HCT116 (cell line): ENCODE measurements around the gene ABCC2. TPM values are rescaled to one million over a fixed set of nuclear protein-coding genes. Genes with fewer than 3 reads are reported as not detected.

ENCODE experiments used
- ATAC-seq: fragments of 200-7000 bp; cut with Tn5 transposase; 2 replicates; pipeline ENCODE4 v1.9.1; 2020; ENCODE audit warnings: mild to moderate bottlenecking, moderate library complexity
- BruUV-seq: library from RNA; stranded (reverse); fragments of 400-500 nt; replicated peaks from 2 replicates; lab custom pipeline; 2021; lab: Mats Ljungman, UMichigan
- CTCF ChIA-PET: fragments of 300-600 bp; sonication (Branson Sonifier 250); formaldehyde crosslinking; loops from one replicate; lab custom pipeline; 2021; ENCODE audit warnings: antibody characterized with exemption; lab: Charles Lee
- POLR2A ChIA-PET: fragments of 300-600, 350-600 bp; sonication (Branson Sonifier 250); formaldehyde crosslinking; loops from one replicate; lab custom pipeline; 2021; ENCODE audit warnings: antibody characterized with exemption; lab: Charles Lee
- RAD21 ChIA-PET, 2 experiments: fragments of 300-600 bp; sonication (Branson Sonifier 250); formaldehyde crosslinking; loops; one replicate each; lab custom pipeline; 2023; ENCODE audit warnings: low total read pairs in 2 of 2; ENCODE audit not compliant: uncharacterized antibody in 2 of 2, unreplicated experiment in 2 of 2, low non-redundant PET in 1 of 2; lab: Charles Lee
- DNase-seq: peaks from one replicate; pipeline ENCODE4 v3.0.0-alpha.2; 2010; ENCODE audit warnings: low read depth, low spot score
- H2AFZ ChIP-seq: fragments of 200-600 bp; shearing (Covaris generic), sonication (generic); 2 replicates; pipeline ENCODE4 v1.6.1; 2017; ENCODE audit warnings: low read depth, mixed run types, mixed read lengths, antibody characterized with exemption, low read length; ENCODE audit not compliant: poor library complexity, severe bottlenecking
- H3K27ac ChIP-seq: 2 replicates; pipeline ENCODE4 v1.5.1; 2012; ENCODE audit warnings: low read depth, low read length
- H3K27me3 ChIP-seq: fragments of 200-600 bp; sonication (generic); 2 replicates; pipeline ENCODE4 v1.6.1; 2016; ENCODE audit warnings: mixed run types, low read length, mixed read lengths; ENCODE audit not compliant: insufficient read depth
- H3K36me3 ChIP-seq, 2 experiments: fragments of 200-500 bp in 1 of 2; fragments of 200-600 bp in 1 of 2; sonication (Bioruptor generic) in 1 of 2; sonication (generic) in 1 of 2; 2 replicates each; pipeline versions ENCODE4 v1.5.1 to v1.6.1; 2014 to 2016; ENCODE audit warnings: low read length in 2 of 2, inconsistent platforms in 1 of 2, mixed read lengths in 1 of 2, mixed run types in 1 of 2; ENCODE audit not compliant: insufficient read depth in 2 of 2, control insufficient read depth in 1 of 2
- H3K4me1 ChIP-seq, 2 experiments: fragments of 200-600 bp in 1 of 2; sonication (generic) in 1 of 2; 2 replicates each; pipeline versions ENCODE4 v1.5.1 to v1.6.1; 2012 to 2017; ENCODE audit warnings: low read length in 2 of 2, inconsistent platforms in 1 of 2, mild to moderate bottlenecking in 1 of 2, mixed read lengths in 1 of 2, mixed run types in 1 of 2, moderate library complexity in 1 of 2; ENCODE audit not compliant: insufficient read depth in 2 of 2, control insufficient read depth in 1 of 2
- H3K4me2 ChIP-seq: fragments of 200-600 bp; sonication (generic); 2 replicates; pipeline ENCODE4 v1.6.1; 2017; ENCODE audit warnings: mixed run types, low read length, mixed read lengths
- H3K4me3 ChIP-seq, 2 experiments: fragments of 200-600 bp in 1 of 2; sonication (generic) in 1 of 2; replicated peaks in 1 of 2; 2 replicates each; pipeline ENCODE4 v1.5.1; 2011 to 2016; ENCODE audit warnings: low read length in 2 of 2, control low read depth in 1 of 2, low read depth in 1 of 2, mild to moderate bottlenecking in 1 of 2, mixed read lengths in 1 of 2, mixed run types in 1 of 2
- H3K79me2 ChIP-seq: fragments of 200-600 bp; sonication (generic); 2 replicates; pipeline ENCODE4 v1.6.1; 2017; ENCODE audit warnings: mild to moderate bottlenecking, mixed run types, low read length, moderate library complexity, mixed read lengths; ENCODE audit not compliant: insufficient read depth
- H3K9ac ChIP-seq: fragments of 200-600 bp; sonication (generic); 2 replicates; pipeline ENCODE4 v1.6.1; 2016; ENCODE audit warnings: low read length, mixed read lengths
- H3K9me2 ChIP-seq: fragments of 200-600 bp; sonication (generic), shearing (Covaris generic); 2 replicates; pipeline ENCODE4 v1.6.1; 2017; ENCODE audit warnings: mixed run types, mild to moderate bottlenecking, moderate library complexity; ENCODE audit not compliant: insufficient read depth
- H3K9me3 ChIP-seq, 2 experiments: fragments of 200-500 bp in 1 of 2; fragments of 200-600 bp in 1 of 2; sonication (Bioruptor generic) in 1 of 2; sonication (generic) in 1 of 2; 2 replicates each; pipeline ENCODE4 v1.6.1; 2014 to 2017; ENCODE audit warnings: low read length in 2 of 2, mixed read lengths in 2 of 2, inconsistent platforms in 1 of 2, low read depth in 1 of 2, mild to moderate bottlenecking in 1 of 2, mixed run types in 1 of 2, moderate library complexity in 1 of 2; ENCODE audit not compliant: control insufficient read depth in 1 of 2, insufficient read depth in 1 of 2
- H4K20me1 ChIP-seq: fragments of 200-600 bp; sonication (generic), shearing (Covaris generic); 2 replicates; pipeline ENCODE4 v1.6.1; 2017; ENCODE audit warnings: mixed run types, mild to moderate bottlenecking, moderate library complexity; ENCODE audit not compliant: insufficient read depth
- CBX3 ChIP-seq: IDR thresholded peaks from 2 replicates; pipeline ENCODE4 v1.6.1; 2012; ENCODE audit warnings: low read depth
- EGR1 ChIP-seq: IDR thresholded peaks from 2 replicates; pipeline ENCODE4 v1.6.1; 2012; ENCODE audit warnings: low read depth
- ELF1 ChIP-seq: IDR thresholded peaks from 2 replicates; pipeline ENCODE4 v1.6.1; 2012; ENCODE audit warnings: low read depth, borderline replicate concordance
- EZH2 ChIP-seq: fragments of 200-600 bp; sonication (generic); IDR thresholded peaks from 2 replicates; pipeline ENCODE4 v1.6.1; 2017; ENCODE audit warnings: antibody characterized with exemption, mixed run types
- EZH2phosphoT487 ChIP-seq: fragments of 200-600 bp; IDR thresholded peaks from 2 replicates; pipeline ENCODE4 v1.6.1; 2018; ENCODE audit warnings: antibody characterized with exemption, borderline replicate concordance
- FOSL1 ChIP-seq: IDR thresholded peaks from 2 replicates; pipeline ENCODE4 v1.6.1; 2012; ENCODE audit warnings: low read depth
- JUND ChIP-seq: IDR thresholded peaks from 2 replicates; pipeline ENCODE4 v1.6.1; 2012
- POLR2A ChIP-seq: IDR thresholded peaks from 2 replicates; pipeline ENCODE4 v1.7.0; 2011; ENCODE audit warnings: borderline replicate concordance; ENCODE audit not compliant: insufficient read depth, insufficient read length; ENCODE audit errors: extremely low read depth
- RAD21 ChIP-seq: IDR thresholded peaks from 2 replicates; pipeline ENCODE4 v1.6.1; 2012; ENCODE audit warnings: low read depth, mild to moderate bottlenecking
- SIN3A ChIP-seq: IDR thresholded peaks from 2 replicates; pipeline ENCODE4 v1.6.1; 2012; ENCODE audit warnings: low read depth
- SP1 ChIP-seq: IDR thresholded peaks from 2 replicates; pipeline ENCODE4 v1.6.1; 2012; ENCODE audit warnings: low read depth
- SRF ChIP-seq: IDR thresholded peaks from 2 replicates; pipeline ENCODE4 v1.6.1; 2012; ENCODE audit warnings: low read depth
- TCF7L2 ChIP-seq: IDR thresholded peaks from 2 replicates; pipeline ENCODE4 v1.7.0; 2011; ENCODE audit warnings: borderline replicate concordance, inconsistent platforms; ENCODE audit not compliant: insufficient read depth, insufficient read length; ENCODE audit errors: extremely low read depth
- YY1 ChIP-seq: IDR thresholded peaks from 2 replicates; pipeline ENCODE4 v1.6.1; 2011; ENCODE audit warnings: low read length, low read depth, moderate library complexity, mild to moderate bottlenecking; ENCODE audit not compliant: insufficient replicate concordance; ENCODE audit errors: extremely low read depth
- ZFX ChIP-seq: fragments of 450-650 bp; IDR thresholded peaks from 2 replicates; pipeline ENCODE4 v1.6.1; 2017
- intact Hi-C: fragments of 100-400 bp; cut with micrococcal nuclease; formaldehyde crosslinking; loops from 2 replicates; pipeline ENCODE4 v1.10.0; 2022
- total RNA-seq: library from RNA; stranded (reverse); gene quantifications from one replicate; pipeline ENCODE4 v1.2.1, GENCODE V29; 2021; ENCODE audit not compliant: unreplicated experiment
- TF ChIP-seq, protein P1 (sequence below): IDR thresholded peaks from 2 replicates; pipeline ENCODE4 v1.6.1; 2011; ENCODE audit warnings: mild to moderate bottlenecking, low read length, moderate library complexity; ENCODE audit not compliant: insufficient replicate concordance; ENCODE audit errors: extremely low read depth
- TF ChIP-seq, protein P2 (sequence below): IDR thresholded peaks from 2 replicates; pipeline ENCODE4 v1.6.1; 2012; ENCODE audit warnings: low read depth
- TF ChIP-seq, protein P3 (sequence below): IDR thresholded peaks from 2 replicates; pipeline ENCODE4 v1.6.1; 2012
- TF ChIP-seq, protein P4 (sequence below), 3 experiments: fragments of 200-600 bp in 1 of 3; sonication (generic) in 1 of 3; IDR thresholded peaks in 2 of 3; conservative IDR thresholded peaks in 1 of 3; 2 replicates each; pipeline ENCODE4 v1.5.1; 2012 to 2017; ENCODE audit warnings: low read depth in 2 of 3, low read length in 2 of 3, antibody characterized with exemption in 1 of 3, borderline replicate concordance in 1 of 3, control low read depth in 1 of 3, mild to moderate bottlenecking in 1 of 3, mixed read lengths in 1 of 3, mixed run types in 1 of 3, moderate library complexity in 1 of 3; ENCODE audit not compliant: insufficient read depth in 1 of 3
- TF ChIP-seq, protein P5 (sequence below): IDR thresholded peaks from 2 replicates; pipeline ENCODE4 v1.6.1; 2012

Gene ABCC2
- total RNA-seq, 1 experiment from 2014 or later: 88.2 TPM

DNA sequence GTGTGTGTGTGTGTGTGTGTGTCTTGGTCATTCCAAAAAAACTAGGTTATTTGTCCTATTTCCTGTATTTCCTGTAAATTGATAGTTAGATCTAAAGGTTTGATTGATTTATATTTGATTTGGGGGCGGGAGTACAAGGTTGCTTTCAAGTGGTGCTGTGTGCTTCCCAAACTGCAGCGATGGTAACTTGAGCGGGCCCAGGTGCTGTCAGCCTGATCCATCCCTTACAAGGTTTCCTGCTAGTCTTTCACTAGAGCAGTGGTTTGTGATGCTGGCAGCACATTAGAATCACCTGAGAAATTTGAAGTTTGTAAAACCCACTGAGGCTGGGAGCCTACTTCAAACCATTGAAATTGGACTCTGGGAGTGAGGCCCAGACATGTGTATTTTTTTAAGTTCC, 23.7 kb downstream of the ABCC2 start:
- Histone ChIP-seq H3K9me2 (no peaks in the 10 kb centered on the region), H3K27ac (no peak overlapping the region), H3K36me3 (peaks cover 43 to 92% of the 10 kb centered on the region in 2 experiments; a peak in 3 of 4 replicates), H4K20me1 (no peaks in the 10 kb centered on the region), H3K9ac (no peak overlapping the region), H3K4me3 (no peak overlapping the region), H3K4me2 (no peak overlapping the region), H3K79me2 (no peaks in the 10 kb centered on the region), H2AFZ (no peak overlapping the region), H3K27me3 (no peaks in the 10 kb centered on the region), H3K4me1 (no peaks in the 10 kb centered on the region), H3K9me3 (no peaks in the 10 kb centered on the region)
- no peak for ATAC-seq
- ChIA-PET RAD21 (no interaction called here), POLR2A (no interaction called here), CTCF (interaction anchor here (1.4 kb wide), 1 partner anchor 20 kb away, joined by 4 read pairs; no protein-coding TSS in a partner anchor)
- intact Hi-C loops: no loop called here
- no TSS peak for BruUV-seq
- DNase-seq: no peak
- TF ChIP-seq FOSL1 (no peak), SIN3A (no peak), RAD21 (no peak), JUND (no peak), YY1 (no peak), EZH2 (no peak), ELF1 (no peak), SRF (no peak), POLR2A (no peak), ZFX (no peak), SP1 (no peak), TCF7L2 (no peak), CBX3 (no peak), EGR1 (no peak), EZH2phosphoT487 (no peak)
- TF ChIP-seq, protein P1, sequence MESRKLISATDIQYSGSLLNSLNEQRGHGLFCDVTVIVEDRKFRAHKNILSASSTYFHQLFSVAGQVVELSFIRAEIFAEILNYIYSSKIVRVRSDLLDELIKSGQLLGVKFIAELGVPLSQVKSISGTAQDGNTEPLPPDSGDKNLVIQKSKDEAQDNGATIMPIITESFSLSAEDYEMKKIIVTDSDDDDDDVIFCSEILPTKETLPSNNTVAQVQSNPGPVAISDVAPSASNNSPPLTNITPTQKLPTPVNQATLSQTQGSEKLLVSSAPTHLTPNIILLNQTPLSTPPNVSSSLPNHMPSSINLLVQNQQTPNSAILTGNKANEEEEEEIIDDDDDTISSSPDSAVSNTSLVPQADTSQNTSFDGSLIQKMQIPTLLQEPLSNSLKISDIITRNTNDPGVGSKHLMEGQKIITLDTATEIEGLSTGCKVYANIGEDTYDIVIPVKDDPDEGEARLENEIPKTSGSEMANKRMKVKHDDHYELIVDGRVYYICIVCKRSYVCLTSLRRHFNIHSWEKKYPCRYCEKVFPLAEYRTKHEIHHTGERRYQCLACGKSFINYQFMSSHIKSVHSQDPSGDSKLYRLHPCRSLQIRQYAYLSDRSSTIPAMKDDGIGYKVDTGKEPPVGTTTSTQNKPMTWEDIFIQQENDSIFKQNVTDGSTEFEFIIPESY: no peak
- TF ChIP-seq, protein P2, sequence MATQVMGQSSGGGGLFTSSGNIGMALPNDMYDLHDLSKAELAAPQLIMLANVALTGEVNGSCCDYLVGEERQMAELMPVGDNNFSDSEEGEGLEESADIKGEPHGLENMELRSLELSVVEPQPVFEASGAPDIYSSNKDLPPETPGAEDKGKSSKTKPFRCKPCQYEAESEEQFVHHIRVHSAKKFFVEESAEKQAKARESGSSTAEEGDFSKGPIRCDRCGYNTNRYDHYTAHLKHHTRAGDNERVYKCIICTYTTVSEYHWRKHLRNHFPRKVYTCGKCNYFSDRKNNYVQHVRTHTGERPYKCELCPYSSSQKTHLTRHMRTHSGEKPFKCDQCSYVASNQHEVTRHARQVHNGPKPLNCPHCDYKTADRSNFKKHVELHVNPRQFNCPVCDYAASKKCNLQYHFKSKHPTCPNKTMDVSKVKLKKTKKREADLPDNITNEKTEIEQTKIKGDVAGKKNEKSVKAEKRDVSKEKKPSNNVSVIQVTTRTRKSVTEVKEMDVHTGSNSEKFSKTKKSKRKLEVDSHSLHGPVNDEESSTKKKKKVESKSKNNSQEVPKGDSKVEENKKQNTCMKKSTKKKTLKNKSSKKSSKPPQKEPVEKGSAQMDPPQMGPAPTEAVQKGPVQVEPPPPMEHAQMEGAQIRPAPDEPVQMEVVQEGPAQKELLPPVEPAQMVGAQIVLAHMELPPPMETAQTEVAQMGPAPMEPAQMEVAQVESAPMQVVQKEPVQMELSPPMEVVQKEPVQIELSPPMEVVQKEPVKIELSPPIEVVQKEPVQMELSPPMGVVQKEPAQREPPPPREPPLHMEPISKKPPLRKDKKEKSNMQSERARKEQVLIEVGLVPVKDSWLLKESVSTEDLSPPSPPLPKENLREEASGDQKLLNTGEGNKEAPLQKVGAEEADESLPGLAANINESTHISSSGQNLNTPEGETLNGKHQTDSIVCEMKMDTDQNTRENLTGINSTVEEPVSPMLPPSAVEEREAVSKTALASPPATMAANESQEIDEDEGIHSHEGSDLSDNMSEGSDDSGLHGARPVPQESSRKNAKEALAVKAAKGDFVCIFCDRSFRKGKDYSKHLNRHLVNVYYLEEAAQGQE: no peak
- TF ChIP-seq, protein P3, sequence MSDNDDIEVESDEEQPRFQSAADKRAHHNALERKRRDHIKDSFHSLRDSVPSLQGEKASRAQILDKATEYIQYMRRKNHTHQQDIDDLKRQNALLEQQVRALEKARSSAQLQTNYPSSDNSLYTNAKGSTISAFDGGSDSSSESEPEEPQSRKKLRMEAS: no peak
- TF ChIP-seq, protein P4, sequence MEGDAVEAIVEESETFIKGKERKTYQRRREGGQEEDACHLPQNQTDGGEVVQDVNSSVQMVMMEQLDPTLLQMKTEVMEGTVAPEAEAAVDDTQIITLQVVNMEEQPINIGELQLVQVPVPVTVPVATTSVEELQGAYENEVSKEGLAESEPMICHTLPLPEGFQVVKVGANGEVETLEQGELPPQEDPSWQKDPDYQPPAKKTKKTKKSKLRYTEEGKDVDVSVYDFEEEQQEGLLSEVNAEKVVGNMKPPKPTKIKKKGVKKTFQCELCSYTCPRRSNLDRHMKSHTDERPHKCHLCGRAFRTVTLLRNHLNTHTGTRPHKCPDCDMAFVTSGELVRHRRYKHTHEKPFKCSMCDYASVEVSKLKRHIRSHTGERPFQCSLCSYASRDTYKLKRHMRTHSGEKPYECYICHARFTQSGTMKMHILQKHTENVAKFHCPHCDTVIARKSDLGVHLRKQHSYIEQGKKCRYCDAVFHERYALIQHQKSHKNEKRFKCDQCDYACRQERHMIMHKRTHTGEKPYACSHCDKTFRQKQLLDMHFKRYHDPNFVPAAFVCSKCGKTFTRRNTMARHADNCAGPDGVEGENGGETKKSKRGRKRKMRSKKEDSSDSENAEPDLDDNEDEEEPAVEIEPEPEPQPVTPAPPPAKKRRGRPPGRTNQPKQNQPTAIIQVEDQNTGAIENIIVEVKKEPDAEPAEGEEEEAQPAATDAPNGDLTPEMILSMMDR (IDR thresholded peaks at IDR 0.05 in 2 of 3, conservative IDR thresholded peaks at IDR 0.05 in 1 of 3; ENCODE audit: borderline replicate concordance in 1 of 3, insufficient read depth in 1 of 3, low read depth in 2 of 3, low read length in 2 of 3): no peak
- TF ChIP-seq, protein P5, sequence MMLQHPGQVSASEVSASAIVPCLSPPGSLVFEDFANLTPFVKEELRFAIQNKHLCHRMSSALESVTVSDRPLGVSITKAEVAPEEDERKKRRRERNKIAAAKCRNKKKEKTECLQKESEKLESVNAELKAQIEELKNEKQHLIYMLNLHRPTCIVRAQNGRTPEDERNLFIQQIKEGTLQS: no peak
